ENCODE measurements around the gene PPFIA1. TPM values are rescaled to one million over a fixed set of nuclear protein-coding genes. Genes with fewer than 3 reads are reported as not detected.
"Not testable (repeated sequence)": the region's sequence is repeated elsewhere in the genome, so short reads cannot be mapped to it uniquely, and the experiment has no call there.

PPFIA1 gene
- total and polyA plus RNA-seq, 2 of the 8 experiments (the other 6 are each of a cell fraction or from before 2014, with no cell fraction given) = 44.3 to 73.5 TPM

DNA sequence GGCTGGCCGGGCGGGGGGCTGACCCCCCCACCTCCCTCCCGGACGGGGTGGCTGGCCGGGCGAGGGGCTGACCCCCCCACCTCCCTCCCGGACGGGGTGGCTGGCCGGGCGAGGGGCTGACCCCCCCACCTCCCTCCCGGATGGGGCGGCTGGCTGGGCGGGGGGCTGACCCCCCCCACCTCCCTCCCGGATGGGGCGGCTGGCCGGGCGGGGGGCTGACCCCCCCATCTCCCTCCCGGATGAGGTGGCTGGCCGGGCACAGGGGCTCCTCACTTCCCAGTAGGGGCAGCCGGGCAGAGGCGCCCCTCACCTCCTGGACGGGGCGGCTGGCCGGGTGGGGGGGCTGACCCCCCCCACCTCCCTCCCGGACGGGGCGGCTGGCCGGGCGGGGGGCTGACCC is 24.7 kb downstream of the PPFIA1 start:
- H3K4ac ChIP-seq (replicated peaks; ENCODE audit: insufficient read length, low read depth, low read length); H3K4me1 ChIP-seq (replicated peaks in 1 of 4; ENCODE audit: control insufficient read depth in 3 of 4, insufficient read depth in 4 of 4, low read length in 3 of 4); H3K4me2 ChIP-seq (ENCODE audit: insufficient read depth in 1 of 2, low read depth in 2 of 2, low read length in 2 of 2); POLR2A ChIA-PET (ENCODE audit: partially characterized antibody); H2BK5ac ChIP-seq (ENCODE audit: low read depth, low read length); H3K56ac ChIP-seq (replicated peaks; ENCODE audit: insufficient read length, low read depth, low read length); H2AFZ ChIP-seq (ENCODE audit: low read length); H4K91ac ChIP-seq (replicated peaks; ENCODE audit: insufficient read length, low read length); CTCF ChIA-PET (ENCODE audit: partially characterized antibody); H2BK20ac ChIP-seq (ENCODE audit: low read length); H2BK12ac ChIP-seq (ENCODE audit: low read depth, low read length); FAIRE-seq; H3K4me3 ChIP-seq (ENCODE audit: extremely low read depth in 1 of 4, insufficient read depth in 2 of 4, low read depth in 3 of 4, low read length in 4 of 4); H3K27ac ChIP-seq (ENCODE audit: low read depth, low read length); H2BK15ac ChIP-seq (ENCODE audit: low read length); H4K8ac ChIP-seq (ENCODE audit: extremely low read depth, insufficient read depth, low read length); H3K9me3 ChIP-seq (ENCODE audit: insufficient read depth in 2 of 2, low read depth in 1 of 2, low read length in 1 of 2); H3K23ac ChIP-seq (ENCODE audit: insufficient read length); H3K27me3 ChIP-seq (replicated peaks in 1 of 4; ENCODE audit: control insufficient read depth in 3 of 4, extremely low read depth in 1 of 4, insufficient read depth in 3 of 4, low read length in 3 of 4); H2AK5ac ChIP-seq (ENCODE audit: low read depth, low read length); H3K18ac ChIP-seq (ENCODE audit: extremely low read depth, low read length); H3K79me1 ChIP-seq (ENCODE audit: low read depth, low read length); H4K20me1 ChIP-seq (replicated peaks in 1 of 2; ENCODE audit: control insufficient read depth in 1 of 2, insufficient read depth in 2 of 2, low read length in 2 of 2); H4K5ac ChIP-seq (ENCODE audit: insufficient read length, low read depth, low read length); H2BK120ac ChIP-seq (replicated peaks; ENCODE audit: low read depth, low read length); H3K23me2 ChIP-seq (ENCODE audit: low read depth, low read length); H3K9ac ChIP-seq (replicated peaks in 1 of 4; ENCODE audit: extremely low read depth in 1 of 4, low read depth in 3 of 4, low read length in 3 of 4); H3K14ac ChIP-seq (ENCODE audit: insufficient read length); DNase-seq (ENCODE audit: low read depth in 1 of 2, low spot score in 2 of 2): not testable (repeated sequence)
- Histone ChIP-seq H3K36me3 (ENCODE audit: control insufficient read depth in 2 of 4, insufficient read depth in 4 of 4, low read length in 3 of 4) (peaks cover 0 to 27% (median 9%) of the 10 kb centered on the region in 4 experiments; a peak in 6 of 8 replicates), H3K79me2 (ENCODE audit: control insufficient read depth in 1 of 2, insufficient read depth in 2 of 2, low read length in 2 of 2) (peaks cover 0 to 64% of the 10 kb centered on the region in 2 experiments; a peak in 2 of 4 replicates)
- WGBS, 2 experiments (ENCODE audit: extremely low coverage in 1 of 2, insufficient coverage in 1 of 2, insufficient read length in 1 of 2, insufficient replicate concordance in 2 of 2, low coverage in 1 of 2, low lambda C conversion rate in 2 of 2, missing lambda C conversion rate in 1 of 2) = no CpG with 5 or more reads among the region's 29 CpGs

Measured in H1 (cell line).